NCI-H2196 (cell line): ENCODE results near the gene CDK3.

Source experiments
- DNase-seq: peaks from one replicate; lab custom pipeline; 2025; ENCODE audit not compliant: unreplicated experiment; lab: John Stamatoyannopoulos, UW

Gene CDK3

GRCh38 chr17:76013377-76013932, 12.8 kb downstream of the CDK3 start:
- DNase-seq = no peak

GRCh38 chr17:76014100-76014924, 13.7 kb downstream of the CDK3 start:
- peak; percentile 97 for DNase-seq

- DNase-seq = peak; percentile 98
Measured at GRCh38 chr17:76014925-76015261, 14.2 kb downstream of the CDK3 start.

- DNase-seq = no peak
Measured at GRCh38 chr17:76017481-76018339, 17.1 kb downstream of the CDK3 start.

GRCh38 chr17:76018340-76018680, 17.7 kb downstream of the CDK3 start:
- no peak for DNase-seq

- DNase-seq = no peak
Measured at GRCh38 chr17:76018801-76019200, 18.1 kb downstream of the CDK3 start.

GRCh38 chr17:76019833-76020467, 19.3 kb downstream of the CDK3 start:
- DNase-seq = no peak

- DNase-seq = no peak
Measured at GRCh38 chr17:76022285-76022684, 21.6 kb downstream of the CDK3 start.

GRCh38 chr17:76022973-76023899, 22.6 kb downstream of the CDK3 start:
- no peak for DNase-seq

GRCh38 chr17:76023900-76024237, 23.2 kb downstream of the CDK3 start:
- DNase-seq = no peak

GRCh38 chr17:76024353-76024752, 23.7 kb downstream of the CDK3 start:
- DNase-seq = no peak

GRCh38 chr17:76025294-76025693, 24.6 kb downstream of the CDK3 start:
- no peak for DNase-seq

- DNase-seq = no peak
Measured at GRCh38 chr17:76026714-76027158, 26.1 kb downstream of the CDK3 start.

- DNase-seq = no peak
Measured at GRCh38 chr17:76027159-76027839, 26.6 kb downstream of the CDK3 start, which contains the start of gene EVPL. TSS of gene EVPL (minus strand) at chr17:76027306. CDS start at chr17:76027198, 108 bp downstream.

GRCh38 chr17:76032073-76032779, 31.6 kb downstream of the CDK3 start:
- no peak for DNase-seq

- no peak for DNase-seq
Measured at GRCh38 chr17:76032780-76033108, 32.1 kb downstream of the CDK3 start.

- no peak for DNase-seq
Measured at GRCh38 chr17:76033139-76033538, 32.5 kb downstream of the CDK3 start.

- DNase-seq = no peak
Measured at GRCh38 chr17:76034428-76035350, 34.0 kb downstream of the CDK3 start.
